GM19452 (cell line): Measurements from ENCODE around the gene TNK1.

Experiments
- ATAC-seq: cut with Tn5 transposase; IDR thresholded peaks from one replicate; pipeline ENCODE4 v1.9.1; 2021; ENCODE audit not compliant: unreplicated experiment

The TNK1 gene

DNA sequence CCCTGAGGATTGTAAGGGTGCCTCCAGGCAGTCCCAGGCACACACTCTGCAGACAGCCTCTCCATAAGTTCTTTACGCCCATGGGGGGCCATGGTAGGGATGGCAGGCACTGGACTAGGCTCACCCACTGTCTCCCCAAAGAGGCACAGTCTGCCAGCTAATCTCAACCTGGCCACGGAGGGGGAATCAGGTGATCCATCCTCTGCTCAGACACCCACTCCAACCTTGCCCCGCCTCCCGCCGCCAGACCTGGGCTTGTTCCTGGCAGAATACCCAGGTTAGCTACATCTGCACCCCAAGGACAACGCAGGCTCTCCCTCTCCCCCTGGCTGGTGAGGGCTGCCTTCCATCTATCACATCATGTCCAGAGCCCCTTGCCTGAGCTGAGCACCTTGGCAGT is 28.0 kb downstream of the TNK1 start:
- ATAC-seq = no peak

DNA sequence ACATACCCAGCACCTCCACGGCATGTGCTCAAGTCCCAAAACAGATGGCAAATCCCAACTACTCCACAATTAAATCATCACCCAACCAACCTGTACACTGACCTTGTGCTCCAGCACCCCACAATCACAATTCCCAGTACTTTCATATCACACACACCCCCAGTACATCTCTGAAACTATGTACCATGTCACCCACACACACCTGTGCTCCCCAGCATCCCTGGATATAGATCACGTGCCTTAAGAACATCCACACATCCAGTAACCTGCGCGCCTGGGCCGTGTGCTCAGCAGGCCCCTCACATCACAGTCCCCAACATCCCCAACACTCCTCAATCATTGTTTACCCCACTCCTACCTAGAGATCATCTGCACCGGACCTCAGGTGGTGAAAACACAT is 28.8 kb downstream of the TNK1 start:
- ATAC-seq = no peak

DNA sequence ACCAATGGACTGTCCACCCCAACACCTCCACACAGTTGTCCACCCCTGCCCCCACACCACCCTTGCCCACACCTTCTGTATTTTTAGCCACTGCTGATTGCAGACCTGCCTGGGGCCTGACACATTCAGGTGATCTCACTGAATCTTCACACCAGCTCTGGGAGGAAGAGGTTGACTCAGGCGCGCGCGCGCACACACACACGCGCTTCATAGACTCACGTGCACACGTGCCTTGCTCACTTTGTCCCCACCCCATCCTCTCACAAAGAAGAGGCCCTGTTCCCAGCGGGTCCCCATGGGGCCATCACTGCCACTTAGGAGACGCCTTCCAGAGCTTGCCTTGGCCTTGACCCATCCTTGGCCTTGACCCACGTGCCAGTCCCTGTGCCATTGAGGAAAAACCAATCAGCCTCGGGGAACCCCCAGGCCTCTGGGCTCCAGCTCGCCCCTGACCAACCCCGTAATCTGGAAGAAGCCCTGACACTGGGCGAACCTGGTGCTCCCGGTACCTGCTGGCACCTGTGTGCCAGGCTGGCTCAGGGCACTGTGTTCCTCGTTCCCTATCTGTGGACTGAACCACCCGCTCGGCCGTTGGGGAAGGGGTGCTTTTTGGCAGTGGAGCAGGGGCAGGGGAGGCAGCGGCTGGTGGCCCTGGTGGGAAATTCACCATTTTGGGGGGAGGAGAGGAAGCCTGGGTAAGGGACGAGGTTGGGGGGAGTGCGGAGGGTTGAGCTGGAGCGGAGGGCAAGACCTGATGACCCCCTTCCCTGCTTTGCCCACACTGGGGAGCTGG is 29.9 kb downstream of the TNK1 start:
- ATAC-seq = no peak

DNA sequence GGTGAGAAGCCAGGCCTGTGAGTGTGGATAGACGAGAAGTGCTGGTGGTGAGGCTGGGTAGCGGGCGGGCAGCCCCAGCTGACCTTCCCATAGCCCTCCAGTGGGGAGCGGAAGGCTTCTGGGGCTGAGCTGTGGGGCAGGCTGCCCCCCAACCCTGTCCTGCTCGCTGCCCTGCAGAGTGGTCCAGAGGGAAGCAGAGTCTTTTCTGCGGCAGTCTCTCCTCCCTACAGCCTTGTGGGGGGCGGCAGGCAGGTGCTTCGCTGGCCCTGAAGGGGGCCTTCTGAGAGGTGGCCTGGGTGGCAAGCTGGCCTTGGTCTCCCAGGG is 30.5 kb downstream of the TNK1 start:
- ATAC-seq = no peak

DNA sequence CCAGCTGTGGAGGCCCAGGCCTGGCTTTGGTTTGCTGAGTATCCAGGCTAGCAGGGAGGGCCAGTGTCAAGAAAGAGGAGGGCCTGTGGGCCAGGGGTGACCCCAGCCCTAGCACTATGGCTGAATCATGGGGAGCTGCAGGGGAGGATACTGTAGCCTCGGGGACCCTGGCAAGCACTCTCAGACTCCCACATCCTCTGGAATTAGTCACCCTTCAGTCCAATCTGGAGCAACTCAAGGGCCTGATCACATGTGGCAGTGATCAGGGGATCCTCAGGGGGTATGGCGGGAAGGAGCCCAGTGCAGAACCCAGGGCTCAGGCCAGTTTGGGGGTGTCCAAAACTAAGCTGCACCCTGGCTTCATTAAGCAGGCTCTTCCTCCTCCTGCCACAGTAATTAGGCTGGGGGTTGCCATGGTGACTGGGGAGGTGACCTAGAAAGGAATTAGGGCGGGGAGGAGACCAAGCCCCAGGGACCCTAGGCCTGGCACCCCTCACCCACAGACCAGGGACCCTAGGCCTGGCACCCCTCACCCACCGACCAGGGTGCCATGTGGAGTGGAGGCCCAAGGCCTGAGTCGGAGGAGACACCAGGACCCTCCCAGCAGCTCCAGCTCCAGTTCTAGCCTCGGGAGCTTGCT is 32.6 kb downstream of the TNK1 start:
- ATAC-seq = no peak

DNA sequence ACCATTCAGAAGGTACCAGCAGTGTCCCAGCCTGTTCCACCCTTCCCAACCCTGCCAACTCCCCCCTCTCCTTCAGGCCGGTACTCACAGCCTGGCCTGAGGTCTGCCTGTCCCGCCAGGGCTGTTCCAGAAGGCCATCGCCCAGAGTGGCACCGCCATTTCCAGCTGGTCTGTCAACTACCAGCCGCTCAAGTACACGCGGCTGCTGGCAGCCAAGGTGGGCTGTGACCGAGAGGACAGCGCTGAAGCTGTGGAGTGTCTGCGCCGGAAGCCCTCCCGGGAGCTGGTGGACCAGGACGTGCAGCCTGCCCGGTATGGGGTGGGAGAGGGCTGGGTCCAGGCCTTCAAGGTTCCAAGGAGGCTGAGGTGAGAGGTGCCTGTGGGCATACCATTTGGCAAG is 33.9 kb downstream of the TNK1 start:
- ATAC-seq = no peak

DNA sequence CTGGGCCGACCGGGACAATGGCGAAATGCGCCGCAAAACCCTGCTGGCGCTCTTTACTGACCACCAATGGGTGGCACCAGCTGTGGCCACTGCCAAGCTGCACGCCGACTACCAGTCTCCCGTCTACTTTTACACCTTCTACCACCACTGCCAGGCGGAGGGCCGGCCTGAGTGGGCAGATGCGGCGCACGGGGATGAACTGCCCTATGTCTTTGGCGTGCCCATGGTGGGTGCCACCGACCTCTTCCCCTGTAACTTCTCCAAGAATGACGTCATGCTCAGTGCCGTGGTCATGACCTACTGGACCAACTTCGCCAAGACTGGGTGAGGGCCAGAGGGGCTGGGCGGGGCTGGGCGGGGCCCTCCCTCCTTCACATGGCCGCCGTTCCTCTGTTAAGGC is 34.9 kb downstream of the TNK1 start:
- ATAC-seq = no peak

DNA sequence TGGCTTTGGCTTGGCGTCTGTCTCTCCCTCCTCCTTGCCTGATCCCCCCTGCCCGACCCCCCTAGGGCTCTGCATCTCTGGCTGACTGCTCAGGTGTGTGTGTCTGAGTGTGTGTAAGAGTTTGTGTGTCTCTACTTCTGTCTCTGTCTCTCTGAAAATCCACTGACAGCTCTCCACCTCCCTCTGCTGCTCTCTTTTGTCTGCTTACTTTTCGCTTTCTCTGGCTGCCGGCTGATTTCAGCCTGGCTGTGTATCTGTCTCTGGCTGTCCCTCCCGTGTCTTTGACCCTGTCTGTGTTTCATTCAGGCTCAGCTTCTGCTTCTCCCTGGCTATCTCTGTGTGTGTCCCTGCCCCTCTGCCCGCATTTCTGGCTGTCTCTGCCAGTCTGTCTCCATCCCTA is 35.4 kb downstream of the TNK1 start:
- ATAC-seq = no peak

DNA sequence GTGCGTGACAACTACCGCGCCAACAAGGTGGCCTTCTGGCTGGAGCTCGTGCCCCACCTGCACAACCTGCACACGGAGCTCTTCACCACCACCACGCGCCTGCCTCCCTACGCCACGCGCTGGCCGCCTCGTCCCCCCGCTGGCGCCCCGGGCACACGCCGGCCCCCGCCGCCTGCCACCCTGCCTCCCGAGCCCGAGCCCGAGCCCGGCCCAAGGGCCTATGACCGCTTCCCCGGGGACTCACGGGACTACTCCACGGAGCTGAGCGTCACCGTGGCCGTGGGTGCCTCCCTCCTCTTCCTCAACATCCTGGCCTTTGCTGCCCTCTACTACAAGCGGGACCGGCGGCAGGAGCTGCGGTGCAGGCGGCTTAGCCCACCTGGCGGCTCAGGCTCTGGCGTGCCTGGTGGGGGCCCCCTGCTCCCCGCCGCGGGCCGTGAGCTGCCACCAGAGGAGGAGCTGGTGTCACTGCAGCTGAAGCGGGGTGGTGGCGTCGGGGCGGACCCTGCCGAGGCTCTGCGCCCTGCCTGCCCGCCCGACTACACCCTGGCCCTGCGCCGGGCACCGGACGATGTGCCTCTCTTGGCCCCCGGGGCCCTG is 36.3 kb downstream of the TNK1 start:
- ATAC-seq = no peak

DNA sequence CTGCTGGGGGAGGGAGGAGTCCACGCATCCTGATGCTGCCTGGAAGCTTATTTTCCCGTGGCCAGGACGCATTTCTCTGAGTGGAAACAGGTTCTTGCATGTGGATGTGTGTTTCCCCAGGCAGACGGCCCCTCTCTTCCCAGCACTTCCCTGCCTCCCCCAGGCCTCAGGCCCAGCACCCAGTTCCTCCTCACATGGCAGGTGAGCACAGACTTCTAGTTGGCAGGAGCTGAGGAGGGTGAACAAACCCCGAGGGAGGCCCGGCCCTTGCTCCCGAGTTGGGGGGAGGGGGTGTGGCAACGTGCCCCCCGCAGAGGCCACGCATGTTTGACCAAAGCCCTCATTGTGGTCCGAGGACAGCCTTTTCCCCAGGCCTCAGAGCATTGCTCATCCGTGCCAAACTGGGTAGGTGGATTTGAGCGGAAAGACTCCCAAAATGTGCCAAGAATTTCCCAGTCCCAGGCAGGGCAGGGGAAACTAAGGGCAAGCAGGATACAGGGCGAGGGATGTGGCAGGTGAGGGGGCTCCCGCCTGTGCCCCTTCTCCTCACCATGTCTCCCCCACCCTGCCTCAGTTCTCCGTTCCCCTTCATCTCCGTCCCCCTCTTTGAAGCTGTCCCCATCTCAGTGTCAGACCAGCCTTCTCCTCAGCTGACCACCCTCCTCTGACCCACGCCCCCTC is 37.7 kb downstream of the TNK1 start:
- no peak for ATAC-seq

DNA sequence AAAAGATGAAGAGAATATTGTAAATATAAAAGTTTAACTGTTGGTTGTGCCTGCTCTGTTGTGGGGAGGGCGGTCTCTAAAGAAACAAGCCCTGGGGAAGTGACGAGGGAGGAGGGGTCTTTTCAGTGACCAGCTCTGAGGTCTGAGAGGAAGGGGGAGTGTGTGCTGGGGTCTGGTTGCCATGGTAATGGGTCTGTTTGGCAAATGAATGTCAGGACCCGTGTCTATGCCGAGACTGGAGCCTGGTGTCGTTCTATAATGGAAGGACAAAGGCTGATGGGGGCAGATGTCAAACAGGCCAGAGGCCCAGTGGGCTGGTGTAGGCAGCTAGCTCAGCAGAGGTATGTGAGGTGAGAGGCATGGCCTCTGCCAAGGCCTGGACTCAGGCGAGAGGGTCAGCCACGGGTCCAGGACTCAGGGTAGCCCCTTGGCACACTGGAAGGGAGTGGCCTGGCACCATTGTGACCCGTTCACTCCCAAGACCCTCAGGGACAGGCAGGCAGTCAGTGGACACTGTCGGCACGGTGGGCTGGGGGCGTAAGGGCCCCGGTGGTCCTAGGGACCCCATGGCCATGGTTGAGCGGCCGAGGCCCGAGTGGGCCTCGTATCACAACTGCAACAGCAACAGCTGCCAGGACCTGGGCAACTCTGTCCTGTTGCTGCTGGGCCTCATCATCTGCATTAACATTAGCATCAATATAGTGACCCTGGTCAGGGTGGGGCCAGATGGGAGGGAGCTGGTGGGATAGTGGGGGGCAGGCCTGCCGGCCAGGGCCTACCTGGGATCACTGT is 39.1 kb downstream of the TNK1 start, which contains the start of gene SPEM1:
SPEM1 (plus strand) TSS at position 506 of the 792 bp plus-strand sequence; CDS start at position 567, 61 bp downstream.
- no peak for ATAC-seq

DNA sequence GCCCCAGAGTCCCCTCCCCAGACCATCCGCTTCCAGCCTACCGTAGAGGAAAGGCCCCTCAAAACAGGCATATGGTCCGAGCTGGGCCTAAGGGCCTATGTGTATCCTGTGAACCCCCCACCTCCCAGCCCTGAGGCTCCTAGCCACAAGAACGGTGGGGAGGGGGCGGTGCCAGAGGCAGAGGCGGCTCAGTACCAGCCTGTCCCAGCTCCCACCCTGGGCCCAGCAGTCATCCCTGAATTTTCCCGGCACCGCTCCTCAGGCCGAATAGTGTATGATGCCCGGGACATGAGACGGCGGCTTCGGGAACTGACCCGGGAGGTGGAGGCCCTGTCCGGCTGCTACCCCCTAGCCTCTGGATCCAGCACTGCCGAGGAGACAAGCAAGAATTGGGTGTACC is 40.3 kb downstream of the TNK1 start:
- no peak for ATAC-seq

DNA sequence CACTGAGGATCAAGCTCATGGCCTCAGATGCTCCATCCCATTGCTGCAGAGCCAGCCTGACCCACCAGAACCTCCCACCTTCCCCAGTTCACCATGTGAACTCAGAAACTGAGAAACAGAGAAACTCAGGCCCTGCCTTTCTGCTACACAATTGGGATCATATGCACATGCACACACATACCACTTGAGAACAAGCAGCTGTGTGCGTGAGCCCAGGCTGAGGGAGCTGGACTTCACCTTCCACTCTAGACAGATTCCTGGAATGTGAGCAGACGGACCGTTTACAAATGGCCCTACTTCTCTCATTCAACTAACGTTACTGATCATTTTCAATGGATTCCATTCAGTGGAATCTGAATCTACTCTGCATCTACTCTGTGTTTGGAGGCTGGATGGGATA is 42.8 kb downstream of the TNK1 start:
- no peak for ATAC-seq

DNA sequence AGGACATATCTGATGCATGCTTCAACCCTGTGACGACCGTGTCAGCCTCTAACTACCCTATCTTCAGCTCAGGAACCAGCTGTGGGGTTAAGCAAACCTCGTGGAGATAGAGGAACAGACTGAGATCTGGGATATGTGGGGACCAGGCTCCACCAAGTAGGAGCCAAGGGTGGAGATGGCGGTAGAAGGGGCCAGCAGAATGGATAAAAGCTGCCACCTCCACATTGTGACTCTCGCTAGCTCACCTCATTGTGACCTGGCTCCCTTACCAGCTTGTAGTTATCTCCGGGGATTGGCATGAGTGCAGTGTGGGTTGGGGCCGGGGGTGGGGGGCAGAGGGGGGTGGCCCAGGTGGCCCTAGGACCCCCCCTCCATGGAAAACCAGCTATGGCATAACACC is 44.4 kb downstream of the TNK1 start, which contains the start of gene SPEM2:
SPEM2 (plus strand) TSS at position 301 of the 400 bp plus-strand sequence; CDS start at position 374, 73 bp downstream.
- no peak for ATAC-seq

DNA sequence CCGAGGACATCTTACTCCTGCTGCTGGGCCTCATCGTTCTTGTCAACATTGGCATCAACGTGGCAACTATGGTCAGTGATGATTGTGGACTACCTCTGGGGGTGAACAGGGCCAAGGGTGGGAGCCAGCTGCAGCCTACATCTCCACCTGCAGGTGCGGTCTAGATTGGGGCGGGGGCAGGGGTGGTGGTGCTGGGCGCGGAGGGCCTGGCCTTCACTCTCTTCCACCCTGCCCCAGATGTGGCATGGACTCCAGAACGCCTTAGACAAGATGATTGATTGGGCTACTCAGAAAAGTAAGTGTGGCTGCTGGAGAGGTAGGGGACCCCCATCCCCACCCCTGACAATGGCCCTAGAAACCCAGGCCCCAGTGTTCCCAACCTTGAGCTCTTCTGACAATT is 44.9 kb downstream of the TNK1 start:
- no peak for ATAC-seq

DNA sequence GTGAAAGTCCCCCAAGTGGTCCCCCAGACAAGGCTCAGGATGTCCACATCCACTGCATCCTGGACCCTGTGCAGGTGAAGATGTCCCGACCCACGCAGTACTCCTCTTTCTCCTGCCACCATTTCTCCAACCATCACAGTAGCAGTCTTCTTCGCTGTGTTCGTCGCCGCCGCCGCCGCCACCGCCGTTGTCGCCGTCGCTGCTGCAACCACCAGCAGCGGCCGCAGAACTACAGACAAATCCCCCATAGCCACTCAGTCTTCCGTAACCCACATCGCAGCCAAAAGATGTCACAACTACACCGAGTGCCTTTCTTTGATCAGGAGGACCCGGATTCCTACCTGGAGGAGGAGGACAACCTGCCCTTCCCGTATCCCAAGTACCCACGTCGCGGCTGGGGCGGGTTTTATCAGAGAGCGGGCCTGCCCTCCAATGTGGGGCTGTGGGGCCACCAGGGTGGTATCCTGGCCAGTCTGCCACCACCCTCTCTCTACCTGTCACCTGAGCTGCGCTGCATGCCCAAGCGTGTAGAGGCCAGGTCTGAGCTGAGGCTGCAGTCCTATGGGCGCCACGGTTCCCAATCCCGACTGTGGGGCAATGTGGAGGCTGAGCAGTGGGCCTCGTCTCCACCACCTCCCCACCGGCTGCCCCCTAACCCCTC is 45.4 kb downstream of the TNK1 start:
- ATAC-seq = no peak

DNA sequence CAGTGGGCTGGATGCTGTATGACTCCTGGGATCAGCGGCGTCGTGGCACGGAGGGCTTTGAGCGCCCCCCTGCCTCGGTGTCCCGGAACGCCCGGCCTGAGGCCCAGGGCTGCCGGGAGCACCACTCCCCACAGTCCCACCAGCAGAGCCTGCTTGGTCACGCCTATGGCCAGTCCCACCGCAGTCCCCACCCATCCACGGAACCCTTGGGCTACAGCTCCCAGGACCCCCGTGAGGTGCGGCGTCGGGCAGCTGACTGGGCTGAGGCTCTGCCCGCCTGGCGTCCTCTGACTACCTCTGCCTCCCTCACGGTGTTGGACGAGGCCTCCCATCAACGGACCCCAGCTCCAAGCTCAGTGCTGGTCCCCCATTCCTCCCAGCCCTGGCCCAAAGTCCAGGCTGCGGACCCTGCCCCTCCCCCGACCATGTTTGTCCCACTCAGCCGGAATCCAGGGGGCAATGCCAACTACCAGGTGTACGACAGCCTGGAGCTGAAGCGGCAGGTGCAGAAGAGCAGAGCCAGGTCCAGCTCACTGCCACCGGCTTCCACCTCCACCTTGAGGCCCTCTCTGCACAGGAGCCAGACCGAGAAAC is 46.1 kb downstream of the TNK1 start:
- ATAC-seq = no peak

DNA sequence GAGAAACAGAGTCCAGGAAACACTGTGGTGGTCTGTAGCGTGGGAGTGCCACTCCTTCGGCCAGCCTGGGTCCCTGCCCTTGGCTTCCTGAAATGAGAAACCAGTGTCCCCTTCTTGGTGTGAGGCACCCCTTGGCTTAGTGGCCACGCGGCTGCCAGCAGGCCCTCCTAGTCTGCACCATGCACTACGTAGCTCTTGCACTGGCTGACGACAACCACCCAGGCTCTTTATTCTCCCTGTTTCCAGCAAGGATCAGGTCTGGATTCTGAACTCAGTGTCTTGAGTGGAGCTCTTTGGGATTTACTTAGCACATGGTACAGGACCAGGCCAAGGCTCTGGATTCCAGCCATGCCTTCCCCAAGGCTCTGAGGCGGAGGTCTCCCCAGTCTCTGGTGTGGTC is 46.7 kb downstream of the TNK1 start:
- no peak for ATAC-seq

DNA sequence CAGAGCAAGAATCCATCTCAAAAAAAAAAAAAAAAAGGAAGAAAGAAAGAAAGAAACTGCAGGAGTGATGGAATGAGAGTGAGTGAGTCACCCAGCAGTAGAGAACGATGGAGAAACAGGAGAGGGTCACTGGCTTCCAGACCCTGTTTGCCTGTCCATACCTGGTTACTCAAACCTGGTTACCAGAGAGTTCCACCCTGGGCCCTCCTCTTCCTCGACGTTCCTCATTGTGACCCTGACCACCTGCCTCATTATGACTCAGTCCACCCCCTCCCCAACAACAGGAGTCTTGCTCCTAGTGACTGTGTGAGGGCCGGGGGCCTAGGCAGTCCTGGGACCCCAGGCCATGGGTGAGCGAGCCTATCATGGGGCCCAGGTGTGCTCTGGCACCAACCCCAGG is 47.7 kb downstream of the TNK1 start, which contains the start of gene SPEM3:
SPEM3 (plus strand) TSS at position 301 of the 400 bp plus-strand sequence; CDS start at position 347, 46 bp downstream.
- no peak for ATAC-seq

DNA sequence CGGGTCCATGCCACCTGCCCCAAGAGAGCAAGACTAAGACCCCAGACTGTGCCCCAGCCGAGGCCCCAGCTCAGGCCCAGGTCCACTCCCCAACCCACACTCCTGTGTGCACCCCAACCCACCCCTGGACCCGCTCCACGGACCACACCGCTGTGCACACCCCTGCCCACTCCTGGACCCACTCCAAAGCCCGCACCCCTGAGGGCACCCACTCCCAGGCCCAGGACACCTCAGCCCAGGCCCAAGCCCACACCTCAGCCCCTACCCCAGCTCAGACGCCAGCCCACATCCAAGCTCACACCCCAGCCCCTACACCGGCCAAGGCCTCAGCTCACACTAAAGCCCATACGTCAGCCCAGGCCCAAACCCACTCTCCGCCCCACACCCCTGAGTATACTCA is 48.8 kb downstream of the TNK1 start:
- no peak for ATAC-seq
